ENCODE results near the gene MARCHF10. TPM values are rescaled to one million over a fixed set of nuclear protein-coding genes. Genes with fewer than 3 reads are reported as not detected.

The MARCHF10 gene
- total RNA-seq, 4 donors from 2014 or later = under 0.01 to 0.41 (median 0.18) TPM; not detected in 1

DNA sequence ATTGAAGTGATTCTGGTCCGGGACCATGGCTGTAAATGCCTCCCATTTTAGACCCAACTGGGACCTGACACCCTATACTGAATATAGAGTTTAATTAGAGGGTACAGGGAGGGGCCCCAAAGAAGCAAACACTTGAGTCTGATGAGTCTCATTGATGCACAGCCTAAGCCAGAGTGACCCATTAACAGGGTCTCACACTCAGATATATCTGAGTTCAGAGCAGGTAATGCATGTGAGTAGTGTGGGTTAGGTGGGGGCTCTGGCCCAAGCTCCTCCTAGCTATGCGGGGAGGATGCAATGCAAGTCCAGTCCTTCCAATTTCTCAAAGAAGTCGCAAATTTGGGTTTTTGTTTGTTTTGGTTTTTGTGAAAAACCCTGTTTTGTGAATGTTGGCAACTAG, 17.1 kb upstream of the MARCHF10 start:
- Histone ChIP-seq H3K9me3 (no peaks in the 10 kb centered on the region), H3K27me3 (no peaks in the 10 kb centered on the region), H3K27ac (no peak overlapping the region), H3K4me3 (no peak overlapping the region), H3K36me3 (no peaks in the 10 kb centered on the region), H3K4me1 (no peaks in the 10 kb centered on the region)
- TF ChIP-seq, protein P1, sequence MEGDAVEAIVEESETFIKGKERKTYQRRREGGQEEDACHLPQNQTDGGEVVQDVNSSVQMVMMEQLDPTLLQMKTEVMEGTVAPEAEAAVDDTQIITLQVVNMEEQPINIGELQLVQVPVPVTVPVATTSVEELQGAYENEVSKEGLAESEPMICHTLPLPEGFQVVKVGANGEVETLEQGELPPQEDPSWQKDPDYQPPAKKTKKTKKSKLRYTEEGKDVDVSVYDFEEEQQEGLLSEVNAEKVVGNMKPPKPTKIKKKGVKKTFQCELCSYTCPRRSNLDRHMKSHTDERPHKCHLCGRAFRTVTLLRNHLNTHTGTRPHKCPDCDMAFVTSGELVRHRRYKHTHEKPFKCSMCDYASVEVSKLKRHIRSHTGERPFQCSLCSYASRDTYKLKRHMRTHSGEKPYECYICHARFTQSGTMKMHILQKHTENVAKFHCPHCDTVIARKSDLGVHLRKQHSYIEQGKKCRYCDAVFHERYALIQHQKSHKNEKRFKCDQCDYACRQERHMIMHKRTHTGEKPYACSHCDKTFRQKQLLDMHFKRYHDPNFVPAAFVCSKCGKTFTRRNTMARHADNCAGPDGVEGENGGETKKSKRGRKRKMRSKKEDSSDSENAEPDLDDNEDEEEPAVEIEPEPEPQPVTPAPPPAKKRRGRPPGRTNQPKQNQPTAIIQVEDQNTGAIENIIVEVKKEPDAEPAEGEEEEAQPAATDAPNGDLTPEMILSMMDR (IDR thresholded peaks at IDR 0.05) = no peak
- no peak for TF ChIP-seq POLR2A (IDR thresholded peaks at IDR 0.05)
- DNase-seq = no peak
- intact Hi-C loops (cut with DNase I; ENCODE audit: low total_unique reads) = no loop called here

DNA sequence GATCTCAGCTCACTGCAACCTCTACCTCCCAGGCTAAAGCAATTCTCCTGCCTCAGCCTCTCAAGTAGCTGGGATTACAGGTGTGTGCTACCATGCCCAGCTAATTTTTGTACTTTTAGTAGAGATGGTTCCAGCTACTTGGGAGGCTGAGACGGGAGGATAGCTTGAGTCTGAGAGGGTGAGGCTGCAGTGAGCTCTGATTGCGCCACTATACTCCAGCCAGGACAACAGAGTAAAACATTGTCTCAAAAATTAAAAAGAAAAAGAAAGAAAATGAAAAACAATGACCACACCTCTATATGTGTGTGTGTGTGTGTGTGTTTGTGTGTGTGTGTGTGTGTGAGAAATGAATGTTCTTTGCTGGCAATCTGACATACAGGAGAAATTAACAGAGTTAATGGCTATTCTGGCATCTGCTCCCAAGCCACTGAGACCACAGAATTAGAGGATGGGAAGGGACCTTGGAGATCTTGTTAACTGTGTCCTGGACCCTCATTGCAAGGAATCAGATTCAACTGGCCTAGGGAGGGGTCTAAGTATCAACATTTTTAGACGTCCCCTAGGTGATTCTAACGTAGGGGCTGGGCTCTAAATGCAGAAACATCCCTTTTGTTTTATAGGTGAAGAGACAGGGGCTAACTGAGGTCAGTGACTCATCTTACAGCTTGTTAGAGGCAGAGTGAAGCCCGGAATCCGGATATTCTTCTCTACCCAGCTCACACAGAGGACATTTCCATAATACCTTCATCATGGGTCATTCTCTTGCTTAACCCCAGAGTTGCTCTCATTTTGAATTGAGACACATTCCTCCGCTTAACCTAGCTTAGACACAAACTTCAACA, 16.4 kb upstream of the MARCHF10 start:
- intact Hi-C loops (cut with DNase I; ENCODE audit: low total_unique reads) = no loop called here

GRCh38 chr17:62823111-62823893, 15.2 kb upstream of the MARCHF10 start:
- Histone ChIP-seq H3K4me3 (no peak overlapping the region), H3K27ac (no peak overlapping the region), H3K4me1 (no peaks in the 10 kb centered on the region), H3K9me3 (no peaks in the 10 kb centered on the region), H3K36me3 (no peaks in the 10 kb centered on the region), H3K27me3 (no peaks in the 10 kb centered on the region)
- TF ChIP-seq, protein P1 (IDR thresholded peaks at IDR 0.05) = no peak
- TF ChIP-seq POLR2A (IDR thresholded peaks at IDR 0.05) = no peak
- no peak for DNase-seq
- intact Hi-C loops (cut with DNase I; ENCODE audit: low total_unique reads) = no loop called here

More for the DNA sequence above, 16.4 kb upstream of the MARCHF10 start:
- Histone ChIP-seq H3K9me3 (no peaks in the 10 kb centered on the region), H3K27me3 (no peaks in the 10 kb centered on the region), H3K4me3 (no peak overlapping the region), H3K27ac (no peak overlapping the region), H3K36me3 (no peaks in the 10 kb centered on the region), H3K4me1 (no peaks in the 10 kb centered on the region)
- TF ChIP-seq, protein P1 (IDR thresholded peaks at IDR 0.05) = no peak
- no peak for TF ChIP-seq POLR2A (IDR thresholded peaks at IDR 0.05)
- DNase-seq = no peak

GRCh38 chr17:62822080-62822904, 14.2 kb upstream of the MARCHF10 start:
- Histone ChIP-seq H3K36me3 (no peaks in the 10 kb centered on the region), H3K4me3 (no peak overlapping the region), H3K27me3 (no peaks in the 10 kb centered on the region), H3K9me3 (no peaks in the 10 kb centered on the region), H3K27ac (no peak overlapping the region), H3K4me1 (no peaks in the 10 kb centered on the region)
- TF ChIP-seq, protein P1 (IDR thresholded peaks at IDR 0.05) = no peak
- TF ChIP-seq POLR2A (IDR thresholded peaks at IDR 0.05) = no peak
- DNase-seq = no peak
- intact Hi-C loops (cut with DNase I; ENCODE audit: low total_unique reads) = no loop called here
